ENCODE results near the gene KIF17.

- TF ChIP-seq POLR2AphosphoS5 (IDR thresholded peaks at IDR 0.05; ENCODE audit: low read depth) (no peak), CTCF (IDR thresholded peaks at IDR 0.05; ENCODE audit: insufficient read depth, low read length) (no peak)
Observed at GRCh38 chr1:20729990-20730689, 12.3 kb upstream of the KIF17 start.
